Gastrocnemius medialis (tissue), 4 donors: ENCODE results near the gene TAF3.

Source experiments
- CTCF ChIP-seq, 5 experiments: fragments of 450-650 bp in 3 of 5; fragments of 200-600 bp in 2 of 5; sonication (generic) in 2 of 5; IDR thresholded peaks in 4 of 5; conservative IDR thresholded peaks in 1 of 5; 1 replicate in 4 of 5; 2 replicates in 1 of 5; pipeline ENCODE4 v1.5.1; 2016 to 2019; ENCODE audit warnings: antibody characterized with exemption in 5 of 5, mild to moderate bottlenecking in 3 of 5, moderate library complexity in 3 of 5
- POLR2A ChIP-seq, 2 donors: fragments of 450-650 bp; IDR thresholded peaks; one replicate each; pipeline ENCODE4 v1.6.1; 2017; ENCODE audit warnings: antibody characterized with exemption in 2 of 2, mild to moderate bottlenecking in 2 of 2, moderate library complexity in 2 of 2

GRCh38 chr10:8026349-8027259 lies 208.3 kb downstream of the TAF3 start:
- no peak for TF ChIP-seq CTCF (IDR thresholded peaks at IDR 0.05 in 4 of 5, conservative IDR thresholded peaks at IDR 0.05 in 1 of 5)
- no peak for TF ChIP-seq POLR2A (IDR thresholded peaks at IDR 0.05)
